K562 (cell line): ENCODE results near the gene DYRK4. TPM values are rescaled to one million over a fixed set of nuclear protein-coding genes. Genes with fewer than 3 reads are reported as not detected.
A peak's percentile ranks its signal among the peaks of the same experiment; 100 is the strongest.

ENCODE experiments used
- CAMTA2 ChIP-seq: fragments of 250-450 bp; sonication (Bioruptor Pico); conservative IDR thresholded peaks from 2 replicates; pipeline ENCODE4 v1.5.1; 2022
- DIDO1 ChIP-seq: fragments of 450-650 bp; IDR thresholded peaks from 2 replicates; pipeline ENCODE4 v1.6.1; 2016; ENCODE audit warnings: low read depth, missing biosample characterization, missing genetic modification characterization
- HCFC1 ChIP-seq: IDR thresholded peaks from 2 replicates; pipeline ENCODE4 v1.6.1; 2012; ENCODE audit warnings: low read depth, low read length, improper control_type of control experiment
- HMBOX1 ChIP-seq: sonication (generic); IDR thresholded peaks from 2 replicates; pipeline ENCODE4 v1.6.1; 2016
- MBD2 ChIP-seq: sonication (generic); IDR thresholded peaks from 2 replicates; pipeline ENCODE4 v1.6.1; 2016; ENCODE audit warnings: low read depth, borderline replicate concordance
- MEIS2 ChIP-seq: fragments of 450-650 bp; IDR thresholded peaks from 2 replicates; pipeline ENCODE4 v1.6.1; 2014; ENCODE audit warnings: mild to moderate bottlenecking; ENCODE audit not compliant: partially characterized antibody
- SIN3A ChIP-seq, 2 experiments: fragments of 150-350 bp in 1 of 2; IDR thresholded peaks; 2 replicates each; pipeline ENCODE4 v1.6.1; 2011 to 2016; ENCODE audit warnings: borderline replicate concordance in 2 of 2, low read depth in 2 of 2, low read length in 2 of 2, mild to moderate bottlenecking in 2 of 2, moderate library complexity in 2 of 2; ENCODE audit not compliant: control insufficient read depth in 1 of 2
- STAT6 ChIP-seq: sonication (generic); formaldehyde crosslinking; IDR thresholded peaks from 2 replicates; pipeline ENCODE4 v1.8.1; 2023; ENCODE audit warnings: mild to moderate bottlenecking, missing genetic modification reagents
- SUPT5H ChIP-seq: fragments of 450-650 bp; IDR thresholded peaks from 2 replicates; pipeline ENCODE4 v1.6.1; 2016
- TOE1 ChIP-seq, 2 experiments: fragments of 450-650 bp in 1 of 2; sonication (generic) in 1 of 2; formaldehyde crosslinking in 1 of 2; IDR thresholded peaks; 2 replicates each; pipeline versions ENCODE4 v1.7.1 to v1.8.0; 2016 to 2022; ENCODE audit warnings: borderline replicate concordance in 2 of 2, mild to moderate bottlenecking in 2 of 2, antibody characterized with exemption in 1 of 2, inconsistent platforms in 1 of 2, low read depth in 1 of 2, missing genetic modification reagents in 1 of 2, moderate library complexity in 1 of 2
- ZBED1 ChIP-seq: IDR thresholded peaks from 2 replicates; pipeline ENCODE4 v1.6.1; 2014
- ZEB2 ChIP-seq: fragments of 450-650 bp; IDR thresholded peaks from 2 replicates; pipeline ENCODE4 v1.6.1; 2016
- ZNF165 ChIP-seq: fragments of 250-450 bp; sonication (Bioruptor Pico); IDR thresholded peaks from 2 replicates; pipeline ENCODE4 v1.4.0; 2020; ENCODE audit warnings: borderline replicate concordance
- ZNF197 ChIP-seq: fragments of 200-800 bp; sonication (Bioruptor generic); IDR thresholded peaks from 2 replicates; pipeline ENCODE4 v1.6.1; 2016; ENCODE audit warnings: low read depth, missing genetic modification characterization, missing compliant biosample characterization
- ZNF407 ChIP-seq: fragments of 450-650 bp; IDR thresholded peaks from 2 replicates; pipeline ENCODE4 v1.6.1; 2016; ENCODE audit warnings: low read depth
- polyA plus RNA-seq, 8 experiments: library from polyadenylated mRNA; depleted of rRNA in 4 of 8; stranded (reverse) in 5 of 8; unstranded in 3 of 8; fragments of >200 nt; fragmentation: Nextera tagmentation in 2 of 8; fragmentation: Illumina TruSeq in 1 of 8; extraction: Ambion mirVana in 2 of 8; extraction: Trizol in 1 of 8; gene quantifications; 2 replicates each; pipeline versions ENCODE4 v1.2.1 to v1.2.3, GENCODE V29; 2011 to 2014; ENCODE audit warnings: inconsistent platforms in 1 of 8, missing spikeins in 1 of 8
- total RNA-seq, 7 experiments: library from RNA; depleted of rRNA in 6 of 7; stranded (reverse); fragments of >200 nt in 6 of 7; fragmentation: Illumina TruSeq in 2 of 7; extraction: Trizol in 2 of 7; gene quantifications; 2 replicates each; pipeline versions ENCODE4 v1.2.1 to v1.2.3, GENCODE V29; 2011 to 2021; ENCODE audit warnings: low replicate concordance in 1 of 7

DYRK4 gene
- total and polyA plus RNA-seq, 9 of the 15 experiments (the other 6 are each of a cell fraction or from before 2014, with no cell fraction given), result 13.4 to 37.4 (median 22.2) TPM

GRCh38 chr12:4648501-4649357, 86.7 kb downstream of the DYRK4 start, which contains the start of the genes AKAP3 and NDUFA9 (continued):
- TF ChIP-seq STAT6 (CRISPR knock-in tag), result no peak
- 0 out of 2 replicates have a peak, but pooled peaks have one; percentile 32 for TF ChIP-seq MBD2
- peak; percentile 68 for TF ChIP-seq HCFC1
- TF ChIP-seq HMBOX1, result peak; percentile 72; the same call in 1 of the 2 replicates
- TF ChIP-seq ZNF197, result peak; percentile 45; the same call in 1 of the 2 replicates
- TF ChIP-seq TOE1 (IDR thresholded peaks at IDR 0.05; ENCODE audit: borderline replicate concordance), result 0 out of 2 replicates have a peak, but pooled peaks have one; percentile 56
- TF ChIP-seq TOE1 (CRISPR knock-in tag; IDR thresholded peaks at IDR 0.05; ENCODE audit: borderline replicate concordance, low read depth), result no peak
- TF ChIP-seq CAMTA2, result no peak
- peak; percentile 94 for TF ChIP-seq ZNF407
- TF ChIP-seq ZNF165 (CRISPR knock-in tag), result no peak
- TF ChIP-seq MEIS2, result peak; percentile 24
- TF ChIP-seq DIDO1 (tag), result peak; percentile 71; the same call in 1 of the 2 replicates
- peak; percentile 86 for TF ChIP-seq SUPT5H
- peak; percentile 41 to 57; a peak in 2 of 4 replicates for TF ChIP-seq SIN3A (IDR thresholded peaks at IDR 0.05; ENCODE audit: borderline replicate concordance in 2 of 2, control insufficient read depth in 1 of 2, low read depth in 2 of 2, low read length in 2 of 2)
- no peak for TF ChIP-seq ZBED1
- TF ChIP-seq ZEB2, result no peak
